GM23248 (cell line): ENCODE results near the gene STX8. TPM values are rescaled to one million over a fixed set of nuclear protein-coding genes. Genes with fewer than 3 reads are reported as not detected.

Experiments used
- DNase-seq: peaks from one replicate; pipeline ENCODE4 v3.0.0-alpha.2; 2015
- H2AFZ ChIP-seq: fragments of 200-600 bp; sonication (generic); 2 replicates; pipeline ENCODE4 v1.6.1; 2016; ENCODE audit warnings: antibody characterized with exemption
- H3F3A ChIP-seq: fragments of 200-600 bp; sonication (generic); 2 replicates; pipeline ENCODE4 v1.6.1; 2016; ENCODE audit warnings: mild to moderate bottlenecking, antibody characterized with exemption, mixed run types; ENCODE audit not compliant: insufficient read depth
- H3K27ac ChIP-seq: fragments of 200-600 bp; sonication (generic); 2 replicates; pipeline ENCODE4 v1.5.1; 2016; ENCODE audit warnings: mild to moderate bottlenecking
- H3K27me3 ChIP-seq: fragments of 200-600 bp; sonication (generic); replicated peaks from 2 replicates; pipeline ENCODE4 v1.6.1; 2016; ENCODE audit warnings: mild to moderate bottlenecking; ENCODE audit not compliant: insufficient read depth
- H3K36me3 ChIP-seq: fragments of 200-600 bp; sonication (generic); 2 replicates; pipeline ENCODE4 v1.6.1; 2016; ENCODE audit warnings: low read depth, mild to moderate bottlenecking
- H3K4me1 ChIP-seq: fragments of 200-600 bp; sonication (generic); 2 replicates; pipeline ENCODE4 v1.6.1; 2016; ENCODE audit warnings: mild to moderate bottlenecking; ENCODE audit not compliant: insufficient read depth
- H3K4me2 ChIP-seq: fragments of 200-600 bp; sonication (generic); one replicate; pipeline ENCODE4 v1.6.1; 2016; ENCODE audit warnings: mild to moderate bottlenecking; ENCODE audit not compliant: unreplicated experiment
- H3K4me3 ChIP-seq: fragments of 200-600 bp; sonication (generic); 2 replicates; pipeline ENCODE4 v1.5.1; 2016; ENCODE audit warnings: mild to moderate bottlenecking
- H3K79me2 ChIP-seq: fragments of 200-600 bp; sonication (generic); 2 replicates; pipeline ENCODE4 v1.6.1; 2016; ENCODE audit warnings: mild to moderate bottlenecking; ENCODE audit not compliant: insufficient read depth
- H3K9ac ChIP-seq: fragments of 200-600 bp; sonication (generic); 2 replicates; pipeline ENCODE4 v1.6.1; 2016; ENCODE audit warnings: mild to moderate bottlenecking
- H3K9me2 ChIP-seq: fragments of 200-600 bp; sonication (generic); 2 replicates; pipeline ENCODE4 v1.6.1; 2016; ENCODE audit warnings: mixed run types, mild to moderate bottlenecking, moderate library complexity; ENCODE audit not compliant: insufficient read depth
- H3K9me3 ChIP-seq: fragments of 200-600 bp; sonication (generic); one replicate; pipeline ENCODE4 v1.6.1; 2017; ENCODE audit warnings: low read depth
- H4K20me1 ChIP-seq: fragments of 200-600 bp; sonication (generic); 2 replicates; pipeline ENCODE4 v1.6.0; 2016; ENCODE audit not compliant: insufficient read depth
- EZH2 ChIP-seq: fragments of 200-600 bp; sonication (generic); IDR thresholded peaks from 2 replicates; pipeline ENCODE4 v1.6.1; 2018; ENCODE audit warnings: antibody characterized with exemption, mild to moderate bottlenecking; ENCODE audit not compliant: insufficient read depth, poor library complexity, severe bottlenecking
- EZH2phosphoT487 ChIP-seq: fragments of 200-600 bp; sonication (generic); IDR thresholded peaks from 2 replicates; pipeline ENCODE4 v1.6.1; 2018; ENCODE audit warnings: antibody characterized with exemption, moderate library complexity, mild to moderate bottlenecking, low read depth; ENCODE audit not compliant: insufficient read depth
- WGBS, 2 experiments: methylation state at CpG; one replicate each; pipeline ENCODE4 v1.1.6; 2015 to 2017; ENCODE audit warnings: low lambda C conversion rate in 2 of 2, low coverage in 1 of 2; ENCODE audit errors: missing lambda C conversion rate in 2 of 2; 5-methylcytosine and 5-hydroxymethylcytosine counted together
- in situ Hi-C: fragments of 300-500 bp; cut with MboI; formaldehyde crosslinking; loops from 2 replicates; pipeline ENCODE4 v1.15.0; 2020
- polyA plus RNA-seq: library from polyadenylated mRNA; unstranded; fragments of >200 nt; fragmentation: Nextera tagmentation; extraction: Ambion mirVana; gene quantifications from 2 replicates; pipeline ENCODE4 v1.2.1, GENCODE V29; 2016
- total RNA-seq: library from RNA; depleted of rRNA; stranded (reverse); fragments of >200 nt; shearing (Covaris generic); gene quantifications from 2 replicates; pipeline ENCODE4 v1.2.3, GENCODE V29; 2014

The STX8 gene
- total and polyA plus RNA-seq, 2 experiments from 2014 or later = 40.7 to 84.3 TPM

DNA sequence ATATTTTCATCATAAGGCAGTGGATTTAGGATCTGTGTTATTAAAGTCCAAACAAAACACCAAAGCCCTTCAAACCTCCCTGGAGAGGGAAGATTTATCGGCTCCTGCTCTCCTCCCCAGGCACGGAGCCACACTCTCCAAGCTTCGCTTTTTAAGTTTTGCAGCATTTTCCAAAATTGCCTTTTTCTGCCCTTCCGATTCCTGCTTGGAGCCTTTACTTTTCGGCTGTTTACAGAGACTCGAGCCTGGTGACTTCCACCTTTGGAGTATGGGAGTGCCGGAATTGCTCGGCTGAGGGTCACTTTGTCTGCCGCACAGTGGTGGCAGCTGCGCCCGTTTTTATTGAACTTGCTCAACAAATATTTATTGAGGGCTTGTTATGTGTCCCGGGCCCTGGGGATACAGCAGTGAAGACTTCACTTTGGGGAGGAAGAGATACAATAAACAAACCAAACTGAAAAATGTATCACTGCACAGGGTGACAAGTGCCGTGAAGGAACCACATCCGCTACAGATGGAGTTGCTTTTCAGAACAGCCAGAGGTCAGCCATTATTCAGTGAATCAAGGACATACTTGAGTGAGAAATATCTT is 368.8 kb downstream of the STX8 start:
- no peak overlapping the region for H3K4me2 ChIP-seq
- in situ Hi-C loops = no loop called here
- no peaks in the 10 kb centered on the region for H3K4me1 ChIP-seq
- no peaks in the 10 kb centered on the region for H3K9me2 ChIP-seq
- no peak overlapping the region for H3K27ac ChIP-seq
- H3K36me3 ChIP-seq = no peaks in the 10 kb centered on the region
- no peak for DNase-seq
- peaks cover 3% of the 10 kb centered on the region; the same call in 1 of the 2 replicates for H3K27me3 ChIP-seq
- H3K4me3 ChIP-seq = no peak overlapping the region
- H3K9me3 ChIP-seq = no peaks in the 10 kb centered on the region
- no peaks in the 10 kb centered on the region for H4K20me1 ChIP-seq
- no peak overlapping the region for H3K9ac ChIP-seq
- no peak for TF ChIP-seq EZH2phosphoT487
- TF ChIP-seq EZH2 = no peak
- H2AFZ ChIP-seq = no peak overlapping the region
- 42 to 47% methylated on average over 14 of the region's 14 CpGs for WGBS, 2 experiments
- no peaks in the 10 kb centered on the region for H3F3A ChIP-seq
- H3K79me2 ChIP-seq = no peaks in the 10 kb centered on the region

DNA sequence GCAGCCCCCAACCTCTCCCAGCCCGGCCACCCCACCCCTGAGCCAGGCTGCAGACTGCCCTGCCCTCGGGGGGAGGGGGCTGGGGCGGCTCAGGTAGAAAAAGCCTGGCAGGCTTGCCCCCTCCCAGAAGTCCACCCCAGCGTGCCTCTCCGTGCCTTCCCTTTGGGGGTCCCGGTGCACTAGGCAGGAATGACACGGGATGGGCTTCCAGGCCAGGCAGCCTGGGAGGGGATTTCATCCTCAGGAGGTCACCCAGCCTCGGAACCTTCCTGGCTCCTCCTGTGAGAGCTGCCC is 369.3 kb downstream of the STX8 start:
- Histone ChIP-seq H3K79me2 (no peaks in the 10 kb centered on the region), H3K27me3 (peaks cover 3% of the 10 kb centered on the region; the same call in 1 of the 2 replicates), H3K9me3 (no peaks in the 10 kb centered on the region), H3K4me1 (no peaks in the 10 kb centered on the region), H3K4me3 (no peak overlapping the region), H3F3A (no peaks in the 10 kb centered on the region), H3K36me3 (no peaks in the 10 kb centered on the region), H3K27ac (no peak overlapping the region), H3K4me2 (no peak overlapping the region), H4K20me1 (no peaks in the 10 kb centered on the region), H3K9ac (no peak overlapping the region), H3K9me2 (no peaks in the 10 kb centered on the region), H2AFZ (no peak overlapping the region)
- in situ Hi-C loops = no loop called here
- TF ChIP-seq EZH2phosphoT487 (no peak), EZH2 (no peak)
- no peak for DNase-seq
- WGBS, 2 experiments = 48 to 63% methylated on average over 6 to 8 of the region's 8 CpGs

DNA sequence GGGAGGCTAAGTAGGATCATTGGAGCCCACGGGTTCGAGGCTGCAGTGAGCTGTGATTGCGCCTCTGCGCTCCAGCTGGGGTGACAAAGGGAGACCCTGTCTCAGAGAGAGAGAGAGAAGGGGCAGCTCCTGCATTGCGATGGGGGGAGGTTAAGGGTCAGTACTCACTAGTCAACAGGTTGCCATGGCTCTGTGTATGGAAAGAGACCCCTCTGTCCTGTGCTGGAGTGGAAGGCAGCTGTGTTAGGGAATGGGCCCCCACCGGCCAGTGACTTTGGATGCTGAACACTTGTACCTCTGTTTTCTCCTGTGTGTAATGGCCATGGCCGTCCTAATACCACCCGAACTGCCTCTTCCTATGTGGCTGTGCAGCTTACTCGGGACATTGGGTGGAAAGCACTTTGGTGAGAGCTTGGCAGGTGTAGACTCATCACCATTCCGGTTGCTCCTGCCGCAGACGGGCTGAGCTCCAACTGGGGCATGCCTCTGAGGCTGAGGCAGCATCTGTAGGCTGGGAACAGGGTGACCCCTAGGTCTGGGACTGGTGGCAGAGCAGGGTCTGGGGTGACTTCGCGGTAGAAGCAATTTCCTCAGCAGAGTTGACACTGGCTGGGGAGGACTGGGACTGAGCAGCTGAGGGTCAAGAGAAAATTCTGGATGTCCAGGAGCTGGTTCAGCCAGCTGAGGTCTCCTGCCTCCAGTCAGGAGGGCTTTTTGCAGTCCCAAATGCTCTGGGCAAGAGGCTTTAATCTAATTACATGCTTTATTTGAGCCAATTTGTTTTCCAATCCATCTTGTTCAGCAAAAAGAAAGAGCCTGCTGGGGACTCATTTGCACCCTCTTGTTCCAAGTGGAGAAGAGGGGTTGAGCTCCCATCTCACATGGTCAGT is 369.9 kb downstream of the STX8 start:
- WGBS, 2 experiments = 81% methylated on average over 13 to 14 of the region's 14 CpGs
- H3K9ac ChIP-seq = no peak overlapping the region
- in situ Hi-C loops = no loop called here
- H3K9me2 ChIP-seq = no peaks in the 10 kb centered on the region
- DNase-seq = no peak
- no peaks in the 10 kb centered on the region for H3K79me2 ChIP-seq
- H3K36me3 ChIP-seq = no peaks in the 10 kb centered on the region
- TF ChIP-seq EZH2 = no peak
- TF ChIP-seq EZH2phosphoT487 = no peak
- H2AFZ ChIP-seq = no peak overlapping the region
- H3K9me3 ChIP-seq = no peaks in the 10 kb centered on the region
- no peaks in the 10 kb centered on the region for H3K4me1 ChIP-seq
- no peak overlapping the region for H3K27ac ChIP-seq
- H3K4me3 ChIP-seq = no peak overlapping the region
- H3F3A ChIP-seq = no peaks in the 10 kb centered on the region
- no peak overlapping the region for H3K4me2 ChIP-seq
- no peaks in the 10 kb centered on the region for H4K20me1 ChIP-seq
- H3K27me3 ChIP-seq = peaks cover 3% of the 10 kb centered on the region; the same call in 1 of the 2 replicates

DNA sequence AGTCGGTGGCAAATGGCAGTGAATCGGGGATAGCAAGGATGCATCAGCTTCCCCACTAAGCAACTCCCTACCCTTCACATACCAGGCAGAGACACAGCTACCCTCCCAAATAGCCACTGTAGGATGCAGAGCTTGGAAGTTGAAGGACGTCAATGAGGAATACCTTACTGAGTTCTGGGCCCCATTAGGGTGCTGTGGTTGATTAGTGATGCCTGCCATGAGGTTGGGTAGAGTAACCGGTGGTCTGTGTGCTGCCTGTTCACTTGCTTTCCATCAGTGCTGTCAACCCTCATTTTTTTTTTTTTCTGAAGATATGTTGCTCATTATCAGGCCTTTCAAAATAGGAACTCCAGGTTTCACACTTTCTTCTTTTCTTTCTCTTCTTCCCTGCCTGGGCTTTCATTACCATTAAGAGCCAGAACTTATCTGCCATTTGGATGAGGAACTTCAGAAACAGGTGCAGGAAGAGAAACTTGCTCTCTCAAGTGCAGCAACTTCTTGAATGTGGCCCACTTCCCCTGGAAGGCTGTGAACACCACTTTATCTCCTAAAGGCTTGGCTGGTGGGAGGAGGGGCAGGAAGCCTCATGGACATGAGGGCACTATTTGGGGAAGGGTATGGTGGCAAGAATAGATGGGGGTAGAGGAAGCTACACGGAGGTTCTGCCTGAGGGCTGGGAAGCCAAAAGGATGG is 370.8 kb downstream of the STX8 start:
- Histone ChIP-seq H3K4me3 (no peak overlapping the region), H3K4me1 (no peaks in the 10 kb centered on the region), H3K27ac (no peak overlapping the region), H4K20me1 (no peaks in the 10 kb centered on the region), H2AFZ (no peak overlapping the region), H3K4me2 (no peak overlapping the region), H3K9ac (no peak overlapping the region), H3F3A (no peaks in the 10 kb centered on the region), H3K9me2 (no peaks in the 10 kb centered on the region), H3K9me3 (no peaks in the 10 kb centered on the region), H3K27me3 (peaks cover 3% of the 10 kb centered on the region; the same call in 1 of the 2 replicates), H3K79me2 (no peaks in the 10 kb centered on the region), H3K36me3 (no peaks in the 10 kb centered on the region)
- in situ Hi-C loops = no loop called here
- no peak for DNase-seq
- 76 to 77% methylated on average over 5 of the region's 5 CpGs for WGBS, 2 experiments
- TF ChIP-seq EZH2phosphoT487 = no peak
- no peak for TF ChIP-seq EZH2
